Upper lobe of left lung (tissue), 4 donors: ENCODE measurements around the gene PPP3CA.

Source experiments
- CTCF ChIP-seq, 6 experiments: fragments of 450-650 bp in 4 of 6; fragments of 200-600 bp in 2 of 6; sonication (generic) in 2 of 6; IDR thresholded peaks; one replicate each; pipeline ENCODE4 v1.5.1; 2016 to 2019; ENCODE audit warnings: antibody characterized with exemption in 6 of 6
- POLR2A ChIP-seq, 4 donors: fragments of 450-650 bp; IDR thresholded peaks; one replicate each; pipeline ENCODE4 v1.5.1; 2016 to 2017; ENCODE audit warnings: antibody characterized with exemption in 4 of 4, mild to moderate bottlenecking in 2 of 4
- POLR2AphosphoS5 ChIP-seq, 2 donors: sonication (generic); formaldehyde crosslinking; IDR thresholded peaks; one replicate each; pipeline ENCODE4 v1.5.1; 2017; ENCODE audit warnings: antibody characterized with exemption in 2 of 2

GRCh38 chr4:101155368-101155767, 192.0 kb downstream of the PPP3CA start:
- TF ChIP-seq CTCF (IDR thresholded peaks at IDR 0.05) = no peak
- TF ChIP-seq POLR2AphosphoS5 (IDR thresholded peaks at IDR 0.05) = no peak
- no peak for TF ChIP-seq POLR2A (IDR thresholded peaks at IDR 0.05)
